Measurements from ENCODE around the gene MAD1L1.

Gene MAD1L1

GRCh38 chr7:2105917-2106316, 126.8 kb downstream of the MAD1L1 start:
- DNase-seq (ENCODE audit: low read depth in 2 of 2): no peak

DNA sequence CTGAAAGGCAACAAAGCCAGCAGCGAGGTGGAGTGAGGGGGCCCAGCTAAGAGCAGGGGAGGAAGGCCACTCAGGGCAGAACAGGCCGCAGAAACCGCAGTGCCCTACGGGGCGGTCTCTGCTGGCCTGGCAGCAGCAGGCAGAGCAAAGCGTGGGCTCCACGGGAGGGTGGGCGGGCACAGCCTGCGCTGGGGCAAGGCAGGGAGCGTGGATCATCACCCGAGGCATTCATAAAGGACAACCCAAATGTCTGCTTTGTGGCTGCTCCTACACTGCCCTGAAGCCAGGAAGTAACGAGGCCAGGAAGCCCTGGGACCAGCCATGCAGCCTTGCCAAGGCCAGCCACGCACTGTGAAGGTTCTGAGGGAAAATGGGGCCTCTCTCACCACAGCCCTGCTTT, 127.5 kb downstream of the MAD1L1 start:
- DNase-seq (ENCODE audit: low read depth in 2 of 2): no peak

- no peak for DNase-seq (ENCODE audit: low read depth in 2 of 2)
Observed at GRCh38 chr7:2104716-2105115, 128.0 kb downstream of the MAD1L1 start.

DNA sequence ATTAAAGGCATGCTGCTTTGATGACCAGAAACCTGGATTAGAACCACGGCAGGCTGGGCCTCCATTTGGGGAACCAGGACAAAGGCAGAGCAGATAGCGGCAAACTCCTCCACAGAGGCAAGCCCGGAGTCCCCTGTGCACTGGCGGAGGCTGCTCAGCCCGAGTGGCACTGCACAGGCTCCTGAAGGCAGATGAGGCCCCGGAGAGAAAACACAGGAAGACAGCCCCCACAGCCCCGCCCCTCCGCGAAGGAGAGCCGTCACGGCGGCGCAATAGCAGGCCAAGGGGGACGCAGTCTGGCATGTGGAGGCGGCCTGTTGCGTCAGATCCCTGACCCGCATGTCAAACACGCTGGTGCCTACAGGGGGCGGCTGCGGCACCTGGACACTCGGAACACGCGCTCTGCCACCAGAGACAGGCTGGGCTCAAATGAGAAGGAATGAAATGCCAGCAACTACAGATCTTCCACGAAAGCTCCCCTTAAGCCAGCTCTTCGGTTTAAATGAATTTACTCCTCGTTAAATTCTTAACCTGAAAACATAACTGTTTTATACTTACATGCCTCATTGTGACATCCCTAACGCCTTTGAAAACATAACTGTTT, 128.5 kb downstream of the MAD1L1 start:
- peak; percentile 60 to 78 for DNase-seq (ENCODE audit: low read depth in 2 of 2)

DNA sequence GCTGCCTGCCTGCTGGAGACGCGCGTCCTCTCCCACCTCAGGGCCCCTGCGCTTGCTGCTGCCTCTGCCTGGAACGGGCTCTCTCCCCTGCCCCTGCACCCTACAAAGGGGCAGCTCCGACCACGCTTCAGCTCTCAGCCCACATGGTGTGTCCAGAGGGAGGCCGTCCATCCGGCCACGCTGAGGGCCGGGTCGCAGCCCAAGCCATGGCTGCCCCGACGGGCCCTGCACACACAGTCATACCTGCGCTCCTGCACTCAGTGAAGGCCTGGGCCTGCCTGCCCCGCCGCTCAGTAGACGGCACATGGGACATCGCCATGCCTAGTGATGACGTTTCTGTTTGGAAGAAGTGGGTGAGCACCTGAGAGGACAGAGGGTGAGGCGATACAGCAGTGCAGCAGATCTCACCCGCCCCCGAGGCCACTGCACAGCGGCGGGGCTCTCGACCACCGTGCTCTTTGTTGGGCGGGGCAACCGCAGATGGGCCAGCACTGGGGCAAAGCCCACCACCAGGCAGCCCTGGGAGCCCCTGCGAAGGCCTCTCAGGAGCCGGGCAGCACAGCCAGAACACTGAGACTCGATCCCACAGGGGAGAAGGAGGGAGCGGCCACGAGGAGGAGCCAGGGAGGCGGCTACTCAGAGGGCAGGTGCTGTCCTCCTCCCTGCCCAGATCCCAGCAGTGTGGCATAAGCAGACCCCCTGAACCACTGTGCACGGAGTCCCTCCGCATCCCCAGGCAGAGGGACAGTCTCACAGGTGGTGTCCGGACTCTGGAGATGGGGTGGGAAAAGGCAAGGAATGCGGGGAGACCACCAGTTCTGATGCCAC, 129.5 kb downstream of the MAD1L1 start:
- no peak for DNase-seq (ENCODE audit: low read depth in 2 of 2)

DNA sequence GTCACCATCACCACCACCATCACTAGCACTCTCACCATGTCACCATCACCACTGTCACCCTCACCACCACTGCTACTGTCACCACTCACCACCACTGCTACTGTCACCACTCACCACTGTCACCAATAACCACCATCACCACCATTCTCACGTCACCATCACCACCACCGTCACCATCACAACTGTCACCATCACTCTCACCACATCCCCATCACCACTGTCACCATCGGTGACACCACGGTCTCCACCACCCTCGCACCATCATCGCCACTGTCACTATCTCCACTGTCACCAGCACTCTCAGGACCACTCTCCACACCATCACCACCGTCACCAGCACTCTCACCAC, 130.4 kb downstream of the MAD1L1 start:
- no peak for DNase-seq (ENCODE audit: low read depth in 2 of 2)

DNA sequence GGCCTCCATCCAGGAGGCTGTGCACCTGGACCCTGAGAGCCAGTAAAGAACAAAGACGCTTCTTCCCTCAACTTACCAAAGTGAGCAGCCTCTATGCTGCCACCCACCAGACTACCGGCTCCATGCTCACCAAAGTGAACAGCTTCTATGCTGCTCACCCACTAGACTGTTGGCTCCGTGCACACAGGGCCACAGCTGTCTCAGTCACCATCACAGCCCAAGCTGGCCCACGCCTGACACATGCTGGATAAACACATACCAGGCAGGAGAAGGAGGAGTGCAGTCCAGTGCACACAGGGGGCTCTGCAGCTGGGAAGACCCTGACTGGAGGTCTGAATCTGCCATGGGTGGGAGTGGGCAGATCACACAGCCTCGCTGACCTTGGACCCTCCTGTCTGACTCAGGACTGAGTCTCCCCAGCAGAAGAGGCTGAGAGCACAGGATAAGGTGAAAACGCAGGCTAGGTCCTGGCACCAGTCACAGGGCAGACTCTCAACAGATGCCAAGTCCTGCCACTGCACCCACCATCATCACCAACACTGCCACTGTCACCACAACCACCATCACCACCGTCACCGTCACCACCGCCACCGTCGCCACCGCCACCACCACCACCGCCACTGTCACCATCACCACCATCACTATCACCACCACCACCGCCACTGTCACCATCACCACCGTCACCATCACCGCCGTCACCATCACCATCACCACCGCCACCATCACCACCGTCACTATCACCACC, 130.9 kb downstream of the MAD1L1 start:
- DNase-seq (ENCODE audit: low read depth in 2 of 2): no peak

GRCh38 chr7:2100278-2101208, 132.2 kb downstream of the MAD1L1 start:
- DNase-seq (ENCODE audit: low read depth in 2 of 2): no peak

DNA sequence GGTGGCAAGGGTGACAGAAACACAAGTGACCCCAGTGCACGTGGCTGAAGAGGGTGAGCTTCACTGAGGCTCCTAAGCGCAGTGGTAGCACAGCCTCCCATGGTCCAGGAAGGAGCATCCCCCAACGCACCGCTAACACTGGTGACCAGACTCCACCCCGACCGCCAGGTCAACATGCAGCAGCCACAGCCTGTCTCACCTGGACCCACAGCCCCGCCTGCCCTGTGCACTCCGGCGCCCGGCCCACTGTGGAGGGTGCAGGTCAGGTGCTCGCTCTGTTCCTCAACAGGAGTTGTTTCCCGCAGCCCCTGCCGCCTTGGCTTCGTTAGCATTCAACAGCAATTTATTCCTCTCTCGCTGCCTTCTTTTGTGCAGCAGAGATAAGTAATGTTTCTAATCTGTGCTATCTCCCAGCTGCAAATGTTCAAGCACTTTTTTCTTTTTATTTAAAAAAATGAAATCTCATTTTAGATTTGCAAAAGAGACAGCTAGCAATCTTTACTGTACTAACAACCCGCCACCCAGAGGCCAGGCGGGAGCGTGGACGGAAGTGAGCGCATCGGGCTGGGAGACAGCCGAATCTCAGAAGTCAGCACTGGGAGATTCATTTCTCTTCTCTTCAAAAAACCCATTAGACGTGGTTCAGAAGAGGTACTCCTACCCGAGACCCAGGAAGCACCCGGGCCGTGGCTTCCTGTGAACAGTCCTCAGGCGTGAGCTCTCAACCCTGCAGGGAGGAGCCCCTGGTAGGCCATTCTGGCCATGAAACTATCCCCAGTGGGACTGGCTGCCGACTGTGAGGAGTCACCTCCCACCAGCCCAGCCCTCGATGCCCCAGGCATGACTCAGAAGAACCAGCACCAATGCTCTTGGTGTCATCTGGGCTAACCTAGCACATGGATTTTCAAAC, 133.4 kb downstream of the MAD1L1 start:
- no peak for DNase-seq (ENCODE audit: low read depth in 2 of 2)

- no peak for DNase-seq (ENCODE audit: low read depth in 2 of 2)
Observed at GRCh38 chr7:2098496-2098895, 134.2 kb downstream of the MAD1L1 start.

DNA sequence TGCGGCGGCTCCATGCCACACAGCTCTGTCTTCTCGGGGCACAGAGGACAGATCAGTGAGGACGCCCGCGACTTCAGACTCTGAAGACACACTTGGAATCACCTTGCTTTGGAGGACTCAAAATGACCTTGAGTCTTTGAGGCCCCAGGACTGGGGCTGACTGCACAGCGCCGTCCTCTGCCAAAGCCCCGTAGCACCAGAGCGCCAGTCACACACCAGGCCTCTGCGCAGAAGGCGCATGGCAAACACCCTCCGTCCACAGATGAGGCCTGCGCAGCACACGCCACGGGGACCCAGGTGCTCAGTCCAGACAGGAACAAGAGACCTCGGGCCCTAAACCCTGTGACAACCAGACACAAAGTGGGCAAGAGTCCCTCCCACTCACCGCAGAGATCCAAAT, 134.7 kb downstream of the MAD1L1 start:
- DNase-seq (ENCODE audit: low read depth in 2 of 2): no peak

DNA sequence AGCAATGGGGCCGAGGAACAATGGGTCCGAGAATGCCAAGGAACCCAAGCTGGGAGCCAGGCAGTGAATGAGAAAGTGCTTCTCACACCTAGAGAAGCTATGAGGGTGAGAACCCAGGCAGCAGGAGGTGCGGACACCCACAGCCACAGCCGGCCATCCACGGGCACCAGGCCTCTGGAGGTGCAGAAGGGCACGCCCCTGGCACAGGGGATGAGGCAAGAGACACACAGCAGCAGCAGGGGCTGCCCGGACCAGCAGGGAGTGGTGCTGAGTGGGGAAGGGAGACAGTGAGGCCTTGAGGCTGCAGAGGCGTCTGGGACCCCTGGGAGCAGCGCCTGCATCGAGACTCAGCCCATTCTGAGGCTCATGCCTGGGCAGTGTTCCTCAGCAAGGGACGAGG, 135.3 kb downstream of the MAD1L1 start:
- DNase-seq (ENCODE audit: low read depth in 2 of 2): no peak

- DNase-seq (ENCODE audit: low read depth in 2 of 2): no peak
Observed at GRCh38 chr7:2096692-2097387, 135.9 kb downstream of the MAD1L1 start.

GRCh38 chr7:2095436-2095835, 137.3 kb downstream of the MAD1L1 start:
- DNase-seq (ENCODE audit: low read depth in 2 of 2): no peak

DNA sequence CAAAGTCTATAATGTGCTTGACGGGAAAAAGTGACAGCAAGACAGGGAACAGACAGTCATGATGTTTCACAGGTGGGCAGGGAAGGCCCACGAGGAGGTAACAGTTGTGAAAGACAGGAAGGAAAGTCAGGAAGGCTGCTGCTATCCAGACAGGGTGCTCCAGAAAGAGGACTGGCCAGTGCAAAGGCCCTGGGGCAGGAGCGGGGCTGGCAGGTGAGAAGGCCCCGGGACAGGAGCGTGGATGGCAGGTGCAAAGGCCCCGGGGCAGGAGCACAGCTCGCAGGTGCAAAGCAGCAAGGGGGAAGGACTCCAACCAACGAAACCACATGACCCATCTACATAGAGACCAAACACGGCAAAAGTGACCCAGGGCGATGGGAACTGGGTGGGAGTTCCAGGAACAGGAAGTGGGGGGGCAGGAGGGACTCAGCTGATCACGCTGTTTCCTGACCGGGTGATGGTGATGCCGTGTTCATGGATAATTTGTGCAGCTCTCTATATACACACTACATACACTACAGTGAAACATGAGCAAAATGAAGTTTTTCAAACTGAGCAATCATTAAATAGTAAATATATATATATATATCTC, 138.2 kb downstream of the MAD1L1 start:
- DNase-seq (ENCODE audit: low read depth in 2 of 2): no peak

DNA sequence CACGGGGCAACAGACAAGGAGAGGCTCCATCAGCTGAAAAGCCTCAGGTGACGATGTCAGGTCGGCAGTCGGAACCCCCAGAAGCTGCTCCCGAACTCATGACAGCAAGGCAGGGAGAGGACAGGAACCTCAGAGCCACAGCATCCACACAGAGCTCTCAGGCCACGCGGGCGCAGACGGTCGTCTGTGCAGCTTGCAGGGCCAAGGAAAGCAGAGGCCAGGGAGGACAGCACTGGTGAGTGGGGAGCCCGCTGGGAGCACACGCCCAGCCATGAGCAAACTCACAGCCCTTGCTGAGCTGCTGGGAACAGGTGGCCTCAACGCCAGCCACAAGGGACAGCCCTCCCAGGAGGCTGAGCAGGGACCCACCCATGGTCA, 138.9 kb downstream of the MAD1L1 start:
- DNase-seq (ENCODE audit: low read depth in 2 of 2): no peak

DNA sequence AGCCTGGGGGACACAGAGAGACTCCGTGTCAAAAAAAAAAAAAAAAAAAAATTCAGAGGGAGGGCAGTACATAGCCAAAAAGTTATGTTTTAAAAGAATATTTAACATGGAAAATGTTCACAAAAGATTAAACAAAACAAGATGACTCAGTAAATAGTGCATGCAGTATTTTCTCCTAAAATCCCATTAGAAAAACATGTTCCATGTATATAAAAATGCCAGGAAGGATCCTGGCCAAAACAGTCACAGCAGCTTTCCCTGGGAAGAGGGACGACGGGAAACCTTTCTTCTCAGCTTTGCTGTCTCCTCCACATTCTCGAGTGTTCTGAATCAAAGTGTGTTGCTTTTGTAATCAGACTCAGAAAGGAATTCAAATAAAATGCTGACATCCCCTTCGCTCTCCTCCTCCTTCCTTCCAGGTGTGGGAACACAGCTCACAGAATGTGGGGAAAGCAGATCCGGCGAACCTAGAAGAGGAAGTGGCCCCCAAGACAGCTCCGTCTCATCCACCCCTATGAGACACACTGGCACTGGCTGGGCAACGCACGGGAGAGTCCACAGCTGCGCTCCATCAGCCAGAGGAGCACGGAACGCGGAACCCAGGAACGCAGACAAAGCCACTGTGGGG, 139.4 kb downstream of the MAD1L1 start:
- DNase-seq (ENCODE audit: low read depth in 2 of 2): no peak

DNA sequence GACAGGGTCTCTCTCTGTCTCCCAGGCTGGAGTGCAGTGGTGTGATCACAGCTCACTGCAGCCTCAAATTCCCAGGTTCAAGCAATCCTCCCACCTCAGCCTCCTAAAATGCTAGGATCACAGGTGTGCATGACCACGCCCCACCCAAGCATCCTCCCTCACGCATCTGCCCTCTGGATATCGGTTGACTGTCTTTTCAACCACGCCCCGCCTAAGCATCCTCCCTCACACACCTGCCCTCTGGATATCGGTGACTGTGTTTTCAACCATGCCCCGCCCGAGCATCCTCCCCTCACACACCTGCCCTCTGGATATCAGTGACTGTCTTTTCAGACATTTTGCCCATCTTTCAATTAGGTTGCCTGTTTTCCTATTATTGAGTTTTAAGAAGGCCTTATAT, 140.5 kb downstream of the MAD1L1 start:
- no peak for DNase-seq (ENCODE audit: low read depth in 2 of 2)

Measured in stimulated activated CD8-positive, alpha-beta memory T cell treated with anti-CD3 and anti-CD28 coated beads, Interleukin-15, amount 100 ng/mL, for 48 hours (primary cell).